Measurements from ENCODE around the gene ACD. TPM values are rescaled to one million over a fixed set of nuclear protein-coding genes. Genes with fewer than 3 reads are reported as not detected.

Gene ACD
- total RNA-seq, 2 donors from 2014 or later = 13.3 to 16.0 TPM

DNA sequence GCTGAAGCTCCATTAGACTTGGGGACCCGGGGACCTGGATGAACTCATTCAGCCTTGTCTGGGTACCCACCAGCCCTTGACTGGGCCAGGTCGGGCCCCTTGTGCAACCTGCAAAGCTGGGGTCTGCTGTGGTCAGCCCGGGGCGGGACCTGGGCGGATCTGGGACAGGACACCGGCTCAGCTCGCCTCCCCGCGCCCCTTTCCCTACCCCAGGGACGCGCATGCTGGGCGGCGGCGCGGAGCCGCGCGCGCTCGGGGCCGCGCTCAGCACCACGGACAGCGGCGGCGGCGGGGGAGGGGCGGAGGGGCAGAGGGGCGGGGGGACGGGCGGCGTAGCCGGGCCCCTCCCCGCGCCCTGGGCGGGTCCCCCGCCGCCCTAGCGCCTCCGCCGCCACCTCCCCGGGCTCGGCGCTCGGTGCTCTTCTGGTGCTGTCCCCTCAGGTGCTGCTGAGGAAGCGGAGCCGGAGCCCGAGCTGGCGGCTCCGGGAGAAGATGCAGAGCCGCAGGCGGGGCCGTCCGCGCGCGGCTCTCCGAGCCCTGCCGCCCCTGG lies 7.4 kb downstream of the ACD start:
- intact Hi-C loops (cut with DNase I) = no loop called here
- no peak for DNase-seq (ENCODE audit: low spot score)

DNA sequence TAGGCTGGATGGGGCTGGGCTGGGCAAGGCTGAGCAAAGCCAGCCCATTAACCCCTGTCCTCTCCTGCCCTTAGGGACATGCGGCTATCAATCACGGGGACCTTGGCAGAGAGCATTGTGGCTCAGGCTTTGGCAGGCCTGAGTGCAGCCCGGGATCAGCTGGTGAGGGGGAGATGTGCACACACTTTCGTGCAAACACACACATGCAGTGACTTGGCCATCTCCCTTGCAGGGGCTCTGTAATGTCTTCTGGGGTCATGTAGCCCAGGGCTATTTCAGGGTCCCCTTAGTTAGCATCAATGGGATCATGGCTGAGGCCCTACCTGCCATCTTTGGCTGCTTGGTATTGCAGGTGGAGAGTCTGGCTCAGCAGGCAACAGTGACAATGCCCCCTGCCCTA lies 8.2 kb downstream of the ACD start:
- intact Hi-C loops (cut with DNase I) = no loop called here
- DNase-seq (ENCODE audit: low spot score) = no peak

DNA sequence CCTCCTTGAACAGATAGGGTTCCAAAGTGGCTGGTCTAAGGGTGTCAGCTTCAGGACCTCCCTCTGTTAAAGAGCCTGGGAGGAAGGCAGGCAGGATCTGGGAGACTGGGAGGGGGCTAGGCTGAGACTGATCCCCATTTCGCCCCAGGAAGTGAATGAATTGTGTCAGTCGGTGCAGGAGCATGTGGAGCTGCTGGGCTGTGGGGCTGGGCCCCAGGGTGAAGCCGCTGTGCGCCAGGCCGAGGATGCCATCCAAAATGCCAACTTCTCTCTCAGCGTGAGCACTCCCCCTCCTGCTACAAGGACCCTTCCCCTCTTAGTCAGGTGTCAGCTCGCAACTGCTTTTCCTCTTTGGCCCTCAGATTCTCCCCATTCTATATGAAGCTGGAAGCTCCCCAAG lies 9.0 kb downstream of the ACD start:
- intact Hi-C loops (cut with DNase I) = no loop called here
- DNase-seq (ENCODE audit: low spot score) = no peak

DNA sequence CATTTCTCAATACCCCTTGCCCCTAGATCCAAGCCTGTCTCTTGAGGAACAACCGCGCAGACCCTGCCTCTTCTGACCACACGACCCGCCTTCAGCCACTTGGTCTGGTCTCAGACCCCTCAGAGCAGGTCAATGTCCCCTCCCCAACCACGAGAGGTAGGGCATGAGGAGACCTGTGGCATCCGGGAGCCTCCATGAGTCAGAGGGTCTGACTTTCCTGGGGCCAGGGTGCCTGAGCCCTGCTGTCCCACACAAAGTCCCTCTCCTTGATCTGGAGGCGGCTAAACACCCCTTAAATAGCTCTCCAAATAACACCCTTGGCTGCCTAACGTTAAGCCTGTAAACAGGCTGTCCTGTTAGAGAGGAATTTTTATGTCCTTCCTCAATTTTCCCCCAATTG lies 10.0 kb downstream of the ACD start:
- intact Hi-C loops (cut with DNase I) = no loop called here
- DNase-seq (ENCODE audit: low spot score) = no peak

DNA sequence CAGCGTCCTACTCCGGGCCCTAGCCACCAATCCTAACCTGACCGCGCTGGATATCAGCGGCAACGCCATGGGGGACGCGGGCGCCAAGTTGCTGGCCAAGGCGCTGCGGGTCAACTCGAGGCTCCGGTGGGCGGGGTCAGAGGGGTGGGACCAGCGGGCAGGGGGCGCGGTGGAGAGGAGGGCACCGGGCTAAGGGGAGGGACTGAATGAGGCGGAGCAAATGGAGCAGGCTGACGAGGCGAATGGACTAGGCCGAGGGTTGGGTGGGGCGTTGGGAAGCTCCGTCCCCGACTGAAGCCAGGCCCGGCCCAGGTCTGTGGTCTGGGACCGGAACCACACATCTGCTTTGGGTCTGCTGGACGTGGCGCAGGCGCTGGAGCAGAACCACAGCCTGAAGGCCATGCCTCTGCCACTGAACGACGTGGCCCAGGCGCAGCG lies 10.5 kb downstream of the ACD start:
- DNase-seq (ENCODE audit: low spot score) = no peak
- intact Hi-C loops (cut with DNase I) = loop anchor here in 1 of 2 donors (10.0 kb wide), 1 partner anchor 75 kb away; no protein-coding TSS in a partner anchor

DNA sequence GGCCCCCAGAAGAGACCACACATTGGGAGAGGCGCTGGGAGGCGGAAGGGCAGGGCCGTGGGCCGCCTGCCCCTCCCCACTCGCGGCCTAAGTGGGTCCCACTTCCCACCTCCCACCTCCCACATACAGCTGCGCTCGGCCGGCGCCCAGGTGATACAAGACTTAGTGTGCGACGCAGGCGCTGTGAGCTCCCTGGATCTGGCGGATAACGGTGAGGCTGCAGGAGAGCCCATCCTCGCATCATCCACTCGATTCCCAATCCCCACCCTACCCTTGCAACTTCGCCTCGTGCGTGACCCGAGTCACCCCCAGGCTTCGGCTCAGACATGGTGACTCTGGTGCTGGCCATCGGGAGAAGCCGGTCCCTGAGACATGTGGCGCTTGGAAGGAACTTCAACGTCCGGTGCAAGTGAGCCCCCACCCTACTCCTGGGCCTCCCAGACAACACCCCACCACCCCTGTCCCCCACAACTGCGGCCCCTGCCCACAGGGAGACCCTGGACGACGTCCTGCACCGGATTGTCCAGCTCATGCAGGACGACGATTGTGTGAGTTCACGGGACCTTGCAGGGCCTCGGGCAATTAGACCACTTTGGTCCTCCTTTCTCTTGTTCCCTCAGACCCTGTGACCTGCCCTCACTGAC lies 11.2 kb downstream of the ACD start:
- intact Hi-C loops (cut with DNase I) = loop anchor here in 1 of 2 donors (10.0 kb wide), 1 partner anchor 74 kb away; no protein-coding TSS in a partner anchor
- DNase-seq (ENCODE audit: low spot score) = no peak

DNA sequence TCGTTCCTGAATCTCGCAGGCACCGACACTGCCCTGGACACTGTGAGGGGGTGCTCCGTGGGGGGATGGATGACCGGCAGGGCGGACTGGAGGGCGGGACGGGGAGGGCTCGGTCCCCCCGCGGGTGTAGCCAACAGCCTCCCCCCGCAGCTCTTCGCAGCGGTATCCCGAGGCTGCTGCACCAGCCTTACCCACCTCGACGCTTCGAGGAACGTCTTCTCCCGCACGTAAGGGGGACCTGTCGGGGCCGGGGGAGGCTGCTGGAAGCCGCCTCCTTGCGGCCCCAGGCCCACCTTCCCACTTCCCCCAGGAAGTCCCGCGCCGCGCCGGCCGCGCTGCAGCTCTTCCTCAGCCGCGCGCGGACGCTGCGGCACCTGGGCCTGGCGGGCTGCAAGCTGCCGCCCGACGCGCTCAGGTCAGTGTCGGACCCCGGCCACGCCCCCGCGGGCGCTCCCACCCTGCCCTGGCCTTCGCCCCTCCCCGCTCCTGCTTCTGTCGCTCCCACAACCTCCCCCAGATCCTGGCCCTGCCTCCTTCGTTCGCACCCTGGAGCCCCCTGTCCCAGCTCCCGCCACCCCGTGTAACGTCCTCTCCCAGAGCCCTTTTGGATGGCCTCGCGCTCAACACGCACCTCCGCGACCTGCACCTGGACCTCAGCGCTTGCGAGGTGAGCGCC lies 11.8 kb downstream of the ACD start:
- intact Hi-C loops (cut with DNase I) = loop anchor here in 1 of 2 donors (10.0 kb wide), 1 partner anchor 73 kb away; no protein-coding TSS in a partner anchor

DNA sequence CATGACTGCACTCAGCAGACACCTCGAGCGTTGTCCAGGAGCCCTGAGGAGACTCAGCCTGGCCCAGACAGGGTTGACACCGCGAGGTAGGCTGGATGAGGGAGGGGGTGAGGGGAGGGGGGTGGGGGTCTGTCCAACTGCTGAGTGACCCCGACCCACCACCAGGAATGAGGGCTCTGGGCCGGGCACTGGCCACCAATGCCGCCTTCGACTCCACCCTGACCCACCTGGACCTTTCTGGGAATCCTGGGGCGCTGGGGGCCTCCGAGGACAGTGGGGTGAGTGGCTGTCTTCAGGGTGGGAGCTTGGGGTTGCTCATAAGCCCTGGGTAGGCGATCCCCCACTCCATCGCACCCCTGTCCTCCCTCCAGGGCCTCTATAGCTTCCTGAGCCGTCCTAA lies 12.4 kb downstream of the ACD start:
- intact Hi-C loops (cut with DNase I) = loop anchor here in 1 of 2 donors (10.0 kb wide), 1 partner anchor 73 kb away; no protein-coding TSS in a partner anchor
- DNase-seq (ENCODE audit: low spot score) = no peak

More for the DNA sequence above, 11.8 kb downstream of the ACD start:
- DNase-seq (ENCODE audit: low spot score) = no peak

DNA sequence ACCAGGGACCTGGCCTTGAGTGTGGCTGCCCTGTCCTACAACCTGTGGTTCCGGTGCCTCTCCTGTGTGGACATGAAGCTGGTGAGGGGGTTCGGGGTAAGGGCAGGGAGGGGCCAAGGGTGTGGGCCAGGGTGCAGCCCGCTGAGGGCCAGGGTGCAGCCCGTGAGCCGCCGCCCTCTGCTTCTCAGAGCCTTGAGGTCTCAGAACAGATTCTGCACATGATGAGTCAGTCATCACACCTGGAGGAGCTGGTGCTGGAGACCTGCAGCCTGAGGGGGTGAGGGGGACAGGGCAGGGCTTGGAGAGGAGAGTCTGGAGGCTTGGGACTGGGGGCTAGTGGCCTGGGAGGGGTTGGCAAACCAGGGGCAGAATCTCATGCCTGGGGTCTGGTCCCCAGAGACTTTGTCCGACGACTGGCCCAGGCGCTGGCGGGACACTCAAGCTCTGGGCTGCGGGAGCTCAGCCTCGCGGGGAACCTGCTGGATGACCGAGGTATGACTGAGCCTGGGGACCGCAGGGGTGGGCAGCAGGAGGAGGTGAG lies 12.9 kb downstream of the ACD start:
- intact Hi-C loops (cut with DNase I) = loop anchor here in 1 of 2 donors (10.0 kb wide), 1 partner anchor 72 kb away; no protein-coding TSS in a partner anchor

DNA sequence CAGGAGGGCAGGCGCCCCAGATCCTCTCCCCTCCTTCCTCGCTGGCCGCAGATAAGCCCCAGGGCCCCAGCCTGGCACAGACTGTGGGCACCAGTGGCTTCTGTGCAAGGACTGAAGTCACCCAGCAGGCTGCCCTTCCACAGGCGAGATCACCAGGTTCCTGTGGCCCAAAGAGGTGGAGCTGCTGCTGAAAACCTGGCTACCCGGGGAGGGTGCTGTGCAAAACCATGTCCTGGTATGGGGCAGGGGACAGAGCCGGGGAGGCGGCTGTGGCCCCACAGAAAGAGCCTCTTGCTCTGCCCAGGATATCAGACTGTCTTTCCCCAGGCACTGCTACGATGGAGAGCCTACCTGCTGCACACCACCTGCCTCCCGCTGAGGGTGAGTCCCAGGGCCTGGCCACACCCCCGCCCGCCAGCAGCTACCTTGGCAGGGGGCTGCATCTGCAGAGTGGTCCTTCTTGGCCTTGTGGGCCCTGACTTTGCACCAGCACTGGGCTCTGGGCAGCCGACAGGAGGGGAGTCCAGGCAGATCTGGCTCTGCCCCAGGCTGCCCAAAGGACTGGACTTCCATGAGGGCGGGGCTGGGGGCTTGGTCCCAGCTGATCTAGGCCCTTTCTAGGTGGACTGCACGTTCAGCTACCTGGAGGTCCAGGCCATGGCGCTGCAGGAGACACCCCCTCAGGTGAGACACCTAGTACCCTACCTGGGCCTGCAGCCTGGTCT lies 14.5 kb downstream of the ACD start:
- intact Hi-C loops (cut with DNase I) = loop anchor here in 1 of 2 donors (10.0 kb wide), 1 partner anchor 71 kb away; no protein-coding TSS in a partner anchor

More for the DNA sequence above, 12.9 kb downstream of the ACD start:
- DNase-seq (ENCODE audit: low spot score) = no peak

DNA sequence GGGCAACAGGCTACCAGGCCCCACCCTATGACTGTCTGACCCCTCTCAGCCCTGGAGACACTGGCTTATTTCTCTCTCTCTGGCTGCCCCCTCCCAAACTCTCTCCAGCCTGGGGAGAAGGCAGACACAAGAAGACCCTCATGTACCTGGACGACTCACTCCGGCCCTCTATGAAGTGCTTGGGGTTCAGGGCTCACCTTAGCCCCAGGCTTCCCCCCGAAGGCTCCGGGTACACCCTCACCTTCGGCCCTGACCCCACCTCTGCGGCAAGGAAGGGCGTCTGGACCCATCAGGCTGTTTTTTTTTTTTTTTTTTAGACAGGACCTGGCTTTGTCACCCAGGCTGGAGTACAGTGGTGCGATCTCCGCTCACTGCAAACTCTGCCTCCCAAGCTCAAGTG lies 16.0 kb downstream of the ACD start:
- intact Hi-C loops (cut with DNase I) = loop anchor here in 1 of 2 donors (10.0 kb wide), 1 partner anchor 69 kb away; no protein-coding TSS in a partner anchor
- DNase-seq (ENCODE audit: low spot score) = no peak

More for the DNA sequence above, 14.5 kb downstream of the ACD start:
- no peak for DNase-seq (ENCODE audit: low spot score)

DNA sequence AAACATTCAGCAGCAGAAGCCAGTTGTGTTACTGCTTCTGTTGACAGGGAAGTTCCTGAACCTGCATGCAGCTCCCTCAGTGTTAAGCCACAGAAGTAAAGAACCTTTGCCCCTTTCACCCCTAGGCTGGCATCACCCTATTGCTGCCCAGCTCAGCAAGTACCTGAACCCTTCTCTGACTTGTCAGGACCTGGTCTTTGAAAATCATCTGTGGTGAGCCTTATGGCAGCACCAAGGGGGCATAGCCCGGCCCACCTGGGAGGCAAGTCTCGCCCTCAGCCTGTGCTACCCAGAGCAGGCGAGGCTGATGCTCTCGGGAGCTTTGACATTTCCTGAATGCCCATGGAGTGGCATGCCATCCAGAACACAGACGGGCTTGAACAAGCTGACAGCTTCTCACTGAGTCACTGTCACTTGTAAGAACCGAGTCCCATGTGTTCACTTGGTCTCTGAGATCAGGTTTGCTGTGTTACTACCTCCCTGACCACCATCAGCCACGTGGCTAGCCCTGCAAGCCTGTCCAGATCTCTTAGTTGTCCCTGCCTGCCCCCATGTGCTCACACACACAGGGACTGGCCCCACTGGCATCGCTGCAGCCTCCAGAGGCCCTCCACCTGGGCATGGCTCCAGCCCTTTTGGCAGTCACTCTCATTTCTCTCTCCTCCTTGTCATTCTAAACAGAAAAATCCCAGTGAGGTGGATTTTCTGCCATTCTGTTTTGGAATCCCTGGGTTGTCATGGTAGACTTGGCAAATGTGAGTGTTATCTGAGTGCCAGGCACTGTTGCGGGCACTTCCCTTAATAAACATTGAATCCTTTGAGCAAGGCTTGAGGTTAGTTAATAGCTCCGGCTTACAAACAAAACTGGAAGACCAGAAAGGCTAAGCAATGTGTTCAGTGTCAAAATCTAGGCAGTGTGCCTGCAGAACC lies 18.0 kb downstream of the ACD start:
- intact Hi-C loops (cut with DNase I) = loop anchor here in 1 of 2 donors (10.0 kb wide), 1 partner anchor 67 kb away; no protein-coding TSS in a partner anchor
- DNase-seq (ENCODE audit: low spot score) = no peak

DNA sequence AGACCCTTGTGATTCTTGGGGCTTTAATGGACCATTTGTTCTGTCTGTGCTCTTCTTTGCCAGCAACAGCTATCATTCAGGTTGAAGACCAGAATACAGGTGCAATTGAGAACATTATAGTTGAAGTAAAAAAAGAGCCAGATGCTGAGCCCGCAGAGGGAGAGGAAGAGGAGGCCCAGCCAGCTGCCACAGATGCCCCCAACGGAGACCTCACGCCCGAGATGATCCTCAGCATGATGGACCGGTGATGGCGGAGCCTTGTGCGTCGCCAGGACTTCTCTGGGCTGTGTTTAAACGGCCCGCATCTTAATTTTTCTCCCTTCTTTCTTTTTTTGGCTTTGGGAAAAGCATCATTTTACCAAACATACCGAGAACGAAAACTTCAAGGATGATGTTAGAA lies 22.4 kb downstream of the ACD start:
- no peak for DNase-seq (ENCODE audit: low spot score)
- intact Hi-C loops (cut with DNase I) = no loop called here

DNA sequence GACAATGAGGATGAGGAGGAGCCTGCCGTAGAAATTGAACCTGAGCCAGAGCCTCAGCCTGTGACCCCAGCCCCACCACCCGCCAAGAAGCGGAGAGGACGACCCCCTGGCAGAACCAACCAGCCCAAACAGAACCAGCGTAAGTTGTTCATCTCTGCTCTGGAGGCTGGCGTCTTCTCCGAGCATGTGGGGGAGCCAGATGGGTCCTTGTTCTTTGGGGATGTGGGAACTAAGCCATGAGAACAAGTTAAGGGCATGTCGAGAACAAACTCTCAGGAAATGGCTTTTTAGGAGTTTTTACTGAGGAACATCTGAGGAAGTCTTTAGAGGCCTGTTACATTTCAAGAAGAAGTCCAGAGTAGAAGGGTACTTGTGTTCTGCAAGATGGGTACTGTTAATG lies 23.3 kb downstream of the ACD start:
- DNase-seq (ENCODE audit: low spot score) = no peak
- intact Hi-C loops (cut with DNase I) = no loop called here

DNA sequence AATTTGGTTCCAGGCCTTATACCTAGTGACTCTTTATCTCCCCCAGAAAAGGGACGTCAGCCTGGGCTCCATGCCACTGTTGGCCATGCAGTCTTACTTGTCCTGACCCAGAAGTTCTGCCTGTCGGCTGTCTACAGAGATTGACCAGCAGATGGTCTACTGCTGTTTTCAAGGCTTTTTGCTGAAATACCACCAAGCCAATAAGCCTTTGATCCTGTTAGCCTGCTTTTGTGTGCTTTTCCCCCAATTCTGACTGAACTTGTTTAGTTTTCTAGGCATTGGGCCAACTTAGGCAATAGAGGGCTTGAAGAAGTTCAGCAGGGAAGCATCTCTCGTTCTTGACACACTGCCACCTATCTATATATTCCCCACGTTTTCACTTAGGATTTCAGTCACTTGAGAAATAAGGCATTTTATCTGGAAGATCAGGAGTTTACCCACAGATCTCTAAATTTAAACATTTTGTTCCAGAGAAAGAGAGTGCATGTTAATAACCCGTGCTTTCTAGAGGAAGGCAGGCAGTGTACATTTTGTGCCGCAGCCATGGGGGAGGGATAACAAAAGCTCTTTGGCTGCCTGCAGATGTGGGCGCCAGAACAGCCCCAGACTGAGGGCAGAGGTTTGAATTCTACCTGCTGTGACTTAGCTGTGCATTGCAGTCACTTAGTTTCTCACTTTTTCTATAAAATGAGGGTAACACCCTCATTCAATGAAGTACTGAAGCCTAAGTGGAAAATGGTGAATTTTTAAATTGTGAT lies 27.5 kb downstream of the ACD start:
- intact Hi-C loops (cut with DNase I) = no loop called here
- DNase-seq (ENCODE audit: low spot score) = no peak

DNA sequence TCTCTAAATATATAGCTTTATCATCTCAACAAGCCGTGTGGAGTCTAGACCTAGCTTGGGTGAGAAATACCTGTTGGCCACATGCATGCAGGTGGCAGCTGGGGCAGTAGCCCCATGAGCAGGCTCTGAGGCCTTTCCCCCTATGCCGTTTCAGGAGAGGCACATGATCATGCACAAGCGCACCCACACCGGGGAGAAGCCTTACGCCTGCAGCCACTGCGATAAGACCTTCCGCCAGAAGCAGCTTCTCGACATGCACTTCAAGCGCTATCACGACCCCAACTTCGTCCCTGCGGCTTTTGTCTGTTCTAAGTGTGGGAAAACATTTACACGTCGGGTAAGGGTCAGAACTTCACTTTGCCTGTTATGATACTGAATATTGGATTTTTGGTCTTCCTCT lies 31.8 kb downstream of the ACD start:
- no peak for DNase-seq (ENCODE audit: low spot score)
- intact Hi-C loops (cut with DNase I) = no loop called here

DNA sequence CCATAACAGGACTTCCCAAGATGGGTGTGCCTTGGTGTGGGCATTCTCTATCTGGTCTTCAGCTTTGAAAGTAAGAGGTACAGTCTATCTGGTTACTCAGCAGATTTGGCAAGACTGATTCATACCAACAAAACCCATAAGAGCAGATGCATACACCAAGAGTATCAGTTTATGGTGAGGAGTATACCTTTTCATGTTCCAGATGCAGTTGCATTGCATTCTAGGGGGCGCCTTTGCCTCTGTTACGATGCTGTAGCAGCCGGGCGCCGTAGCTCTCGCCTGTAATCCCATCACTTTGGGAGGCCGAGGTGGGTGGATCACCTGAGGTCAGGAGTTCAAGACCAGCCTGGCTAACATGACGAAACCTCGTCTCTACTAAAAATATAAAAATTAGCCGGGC lies 46.3 kb downstream of the ACD start:
- intact Hi-C loops (cut with DNase I) = no loop called here
- no peak for DNase-seq (ENCODE audit: low spot score)

DNA sequence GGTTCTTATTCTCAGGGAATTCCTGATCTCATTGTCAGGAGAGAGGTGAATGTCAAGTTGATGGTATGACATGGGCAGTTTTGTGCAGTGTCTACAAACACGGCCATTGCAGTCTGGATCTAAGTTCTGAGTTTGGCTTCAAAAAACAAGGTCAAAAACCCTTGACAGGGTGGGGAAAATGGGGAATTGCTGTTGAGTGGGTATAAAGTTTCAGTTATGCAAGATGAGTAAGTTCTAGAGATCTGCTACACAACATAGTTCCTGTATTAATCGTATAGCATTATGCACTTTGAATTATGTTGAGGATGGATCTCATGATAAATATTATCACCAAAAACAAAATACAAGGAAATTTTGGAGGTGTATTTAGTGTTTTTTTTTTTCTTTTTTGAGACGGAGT lies 51.7 kb downstream of the ACD start:
- intact Hi-C loops (cut with DNase I) = no loop called here
- DNase-seq (ENCODE audit: low spot score) = no peak

Data from posterior vena cava (tissue), 2 donors.